Fibroblast of the aortic adventitia (primary cell): ENCODE data around the gene SETD3. TPM values are rescaled to one million over a fixed set of nuclear protein-coding genes. Genes with fewer than 3 reads are reported as not detected.

Experiments
- DNase-seq: peaks from one replicate; pipeline ENCODE4 v3.0.0-alpha.2; 2010; ENCODE audit warnings: low read depth
- H3K4me3 ChIP-seq: 2 replicates; pipeline ENCODE4 v1.5.1; 2011; ENCODE audit warnings: low read depth, mild to moderate bottlenecking, control low read depth, low read length, moderate library complexity
- CTCF ChIP-seq: IDR thresholded peaks from 2 replicates; pipeline ENCODE4 v1.5.1; 2011; ENCODE audit warnings: mild to moderate bottlenecking, low read length, control low read depth, inconsistent platforms; ENCODE audit not compliant: insufficient read depth
- total RNA-seq: library from RNA; depleted of rRNA; stranded (reverse); fragments of >200 nt; gene quantifications from 2 replicates; pipeline ENCODE4 v1.2.3, GENCODE V29; 2012; ENCODE audit warnings: low replicate concordance

SETD3 gene
- total RNA-seq, 1 donor: 47.6 TPM

GRCh38 chr14:99516156-99516870 is 35.7 kb upstream of the SETD3 start:
- DNase-seq: no peak
- no peak for TF ChIP-seq CTCF

GRCh38 chr14:99515301-99516155 is 34.9 kb upstream of the SETD3 start:
- TF ChIP-seq CTCF: no peak
- H3K4me3 ChIP-seq: no peak overlapping the region
- DNase-seq: no peak

More at GRCh38 chr14:99516156-99516870, 35.7 kb upstream of the SETD3 start:
- no peak overlapping the region for H3K4me3 ChIP-seq

GRCh38 chr14:99514552-99515300 is 34.1 kb upstream of the SETD3 start:
- no peak for TF ChIP-seq CTCF
- DNase-seq: no peak
- no peak overlapping the region for H3K4me3 ChIP-seq

- no peak overlapping the region for H3K4me3 ChIP-seq
- DNase-seq: no peak
- no peak for TF ChIP-seq CTCF
Observed at GRCh38 chr14:99513946-99514551, 33.4 kb upstream of the SETD3 start.

- no peak for DNase-seq
- H3K4me3 ChIP-seq: no peak overlapping the region
- no peak for TF ChIP-seq CTCF
Observed at GRCh38 chr14:99513183-99513694, 32.6 kb upstream of the SETD3 start.

DNA sequence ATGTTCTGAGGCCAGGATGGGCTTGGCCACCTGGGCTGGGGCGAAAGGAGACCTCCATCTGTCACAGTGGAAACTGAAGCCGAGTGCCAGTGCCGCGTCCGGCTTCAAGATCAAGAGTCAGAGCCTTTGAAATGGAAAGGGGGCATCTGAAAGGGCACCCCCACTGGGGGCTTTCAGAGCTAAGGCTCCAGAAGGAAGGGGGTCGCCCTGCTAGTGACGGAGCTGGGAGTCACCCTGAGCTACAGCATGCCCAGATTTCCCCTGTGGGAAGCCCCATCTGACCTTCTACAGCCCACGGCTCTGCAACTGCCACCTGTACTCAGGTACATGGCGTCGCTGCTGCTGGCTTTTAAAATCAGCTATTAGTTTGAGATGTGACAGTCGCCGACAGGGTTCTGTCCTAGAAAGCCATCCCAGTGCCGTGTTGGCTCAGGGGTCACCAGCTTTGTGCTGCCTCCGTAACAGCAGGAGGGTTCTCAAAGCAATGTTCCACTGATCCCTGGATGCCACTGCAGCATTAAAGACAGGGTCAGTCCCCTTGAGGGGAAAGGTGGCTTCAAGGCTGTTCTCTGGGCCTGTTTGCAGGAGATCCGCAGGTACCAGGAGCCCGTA is 32.0 kb upstream of the SETD3 start:
- TF ChIP-seq CTCF: no peak
- DNase-seq: no peak
- H3K4me3 ChIP-seq: no peak overlapping the region
